HepG2 (cell line): ENCODE measurements around the gene MRPS18C. TPM values are rescaled to one million over a fixed set of nuclear protein-coding genes. Genes with fewer than 3 reads are reported as not detected.

ENCODE experiments used
- EEA1 ChIP-seq: sonication (generic); formaldehyde crosslinking; IDR thresholded peaks from 2 replicates; pipeline ENCODE4 v1.5.1; 2020; ENCODE audit warnings: mild to moderate bottlenecking, missing genetic modification reagents, borderline replicate concordance
- EHMT2 ChIP-seq: fragments of 200-600 bp; sonication (generic); IDR thresholded peaks from 2 replicates; pipeline ENCODE4 v1.7.0; 2017; ENCODE audit warnings: antibody characterized with exemption, low read depth, low read length, borderline replicate concordance
- ELF1 ChIP-seq: sonication (generic); formaldehyde crosslinking; IDR thresholded peaks from 2 replicates; pipeline ENCODE4 v1.4.0; 2020; ENCODE audit warnings: missing genetic modification reagents
- HHEX ChIP-seq: IDR thresholded peaks from 2 replicates; pipeline ENCODE4 v1.6.1; 2016; ENCODE audit warnings: control low read depth
- HNF4G ChIP-seq, 2 experiments: sonication (generic) in 1 of 2; formaldehyde crosslinking in 1 of 2; IDR thresholded peaks; 2 replicates each; pipeline versions ENCODE4 v1.4.0 to v1.6.1; 2011 to 2020; ENCODE audit warnings: borderline replicate concordance in 2 of 2, low read depth in 2 of 2, mild to moderate bottlenecking in 2 of 2, low read length in 1 of 2, missing genetic modification reagents in 1 of 2, moderate library complexity in 1 of 2
- KAT2B ChIP-seq: fragments of 150-350 bp; IDR thresholded peaks from 2 replicates; pipeline ENCODE4 v1.6.1; 2014; ENCODE audit warnings: low read depth, low read length, borderline replicate concordance
- MNT ChIP-seq: fragments of 450-650 bp; IDR thresholded peaks from 2 replicates; pipeline ENCODE4 v1.6.1; 2016
- MYNN ChIP-seq: sonication (generic); formaldehyde crosslinking; IDR thresholded peaks from 2 replicates; pipeline ENCODE4 v1.4.0; 2020; ENCODE audit warnings: mild to moderate bottlenecking, low read depth, missing genetic modification reagents
- PHF20 ChIP-seq: sonication (generic); formaldehyde crosslinking; IDR thresholded peaks from 2 replicates; pipeline ENCODE4 v1.5.0; 2020; ENCODE audit warnings: mild to moderate bottlenecking, missing genetic modification reagents
- SATB2 ChIP-seq: sonication (generic); formaldehyde crosslinking; IDR thresholded peaks from 2 replicates; pipeline ENCODE4 v1.5.0; 2020; ENCODE audit warnings: missing genetic modification reagents
- SIN3A ChIP-seq: IDR thresholded peaks from 2 replicates; pipeline ENCODE4 v1.6.1; 2011; ENCODE audit warnings: low read depth, mild to moderate bottlenecking, control low read depth, low read length, borderline replicate concordance
- TCF12 ChIP-seq, 2 experiments: fragments of 450-650 bp in 1 of 2; sonication (generic) in 1 of 2; formaldehyde crosslinking in 1 of 2; IDR thresholded peaks; 2 replicates each; pipeline versions ENCODE4 v1.6.1 to v1.8.0; 2017 to 2022; ENCODE audit warnings: antibody characterized with exemption in 1 of 2, mild to moderate bottlenecking in 1 of 2, missing genetic modification reagents in 1 of 2, moderate library complexity in 1 of 2
- THAP9 ChIP-seq: sonication (generic); formaldehyde crosslinking; IDR thresholded peaks from 2 replicates; pipeline ENCODE4; 2020; ENCODE audit warnings: missing genetic modification reagents, mild to moderate bottlenecking, borderline replicate concordance
- TRIM22 ChIP-seq: fragments of 450-650 bp; IDR thresholded peaks from 2 replicates; pipeline ENCODE4 v1.6.1; 2017
- ZBTB25 ChIP-seq: IDR thresholded peaks from 2 replicates; pipeline ENCODE4 v1.6.1; 2018; ENCODE audit warnings: missing genetic modification reagents
- ZNF207 ChIP-seq: fragments of 450-650 bp; IDR thresholded peaks from 2 replicates; pipeline ENCODE4 v1.6.1; 2016; ENCODE audit warnings: antibody characterized with exemption, borderline replicate concordance
- ZNF598 ChIP-seq: sonication (generic); formaldehyde crosslinking; IDR thresholded peaks from 2 replicates; pipeline ENCODE4 v1.5.1; 2020; ENCODE audit warnings: mild to moderate bottlenecking, missing genetic modification reagents, borderline replicate concordance
- polyA plus RNA-seq, 8 experiments: library from polyadenylated mRNA; depleted of rRNA in 3 of 8; stranded (reverse) in 7 of 8; unstranded in 1 of 8; fragments of >200 nt; fragmentation: Illumina TruSeq in 4 of 8; extraction: Trizol in 4 of 8; gene quantifications; 2 replicates each; pipeline versions ENCODE4 v1.2.1 to v1.2.3, GENCODE V29; 2011 to 2016; ENCODE audit warnings: low read depth in 4 of 8, missing spikeins in 1 of 8, mixed read lengths in 1 of 8; ENCODE audit not compliant: insufficient read depth in 1 of 8
- total RNA-seq, 5 experiments: library from RNA; depleted of rRNA; stranded (reverse); fragments of >200 nt; fragmentation: Illumina TruSeq; extraction: Trizol; gene quantifications; 2 replicates each; pipeline ENCODE4 v1.2.3, GENCODE V29; 2016; ENCODE audit warnings: low read depth in 1 of 5
- TF ChIP-seq, protein P1 (sequence below): sonication (generic); formaldehyde crosslinking; IDR thresholded peaks from 2 replicates; pipeline ENCODE4 v1.4.0; 2020; ENCODE audit warnings: mild to moderate bottlenecking, missing genetic modification reagents

The MRPS18C gene
- total and polyA plus RNA-seq, 2 of the 13 experiments (the other 11 are each of a cell fraction or from before 2014, with no cell fraction given) = 45.4 to 124 TPM

DNA sequence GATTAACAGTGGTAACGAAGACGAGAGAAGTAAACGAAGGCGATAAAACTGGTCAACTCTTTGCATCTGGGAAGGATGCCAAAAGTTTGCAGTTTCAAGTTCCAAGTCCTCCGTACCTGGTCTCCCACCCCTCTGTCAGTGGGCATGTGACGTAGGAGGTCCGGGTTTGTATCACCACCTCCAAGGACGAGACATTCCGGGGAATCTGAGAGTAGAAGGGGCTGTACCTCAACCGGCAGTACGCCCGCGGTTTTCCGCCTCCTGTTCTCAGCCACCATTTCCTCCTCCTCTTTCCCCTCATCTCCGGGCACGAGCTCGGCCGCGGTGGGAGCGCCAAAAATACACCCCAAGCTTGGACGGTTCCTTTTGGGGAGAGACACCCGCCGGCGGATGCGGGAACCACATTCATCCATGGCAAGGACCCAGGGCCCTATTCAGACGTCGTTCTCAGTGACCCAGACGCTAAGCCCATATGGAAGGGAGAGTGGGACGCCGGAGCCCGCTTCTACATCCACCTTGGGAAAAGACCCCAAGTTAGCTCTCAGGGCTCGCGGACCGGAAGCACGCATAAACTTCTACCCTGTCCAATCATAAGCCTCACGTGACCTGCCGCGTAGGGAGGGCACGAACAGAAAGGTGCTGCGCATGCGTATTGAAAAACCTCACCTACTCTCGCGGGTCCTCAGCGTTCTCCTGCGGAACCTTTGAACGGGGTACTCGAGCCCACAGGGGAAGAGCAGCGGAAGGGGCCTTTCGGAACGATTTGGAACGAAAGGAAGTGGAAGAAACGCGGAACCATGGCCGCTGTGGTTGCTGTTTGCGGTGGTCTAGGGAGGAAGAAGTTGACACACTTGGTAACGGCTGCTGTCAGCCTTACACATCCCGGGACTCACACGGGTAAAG, at the start of gene MRPS18C, which contains the start of gene HELQ (continued):
- TF ChIP-seq TRIM22 (no peak), EHMT2 (peak; percentile 74; the same call in 1 of the 2 replicates), KAT2B (no peak), MNT (peak; percentile 70), EEA1 (CRISPR knock-in tag) (no peak), ZNF207 (no peak), THAP9 (peak; percentile 92; the same call in 1 of the 2 replicates), SIN3A (peak; percentile 92; the same call in 1 of the 2 replicates), ELF1 (CRISPR knock-in tag) (peak; percentile 97), HNF4G (IDR thresholded peaks at IDR 0.05; ENCODE audit: borderline replicate concordance, low read depth, low read length) (no peak), HNF4G (CRISPR knock-in tag; IDR thresholded peaks at IDR 0.05; ENCODE audit: borderline replicate concordance, low read depth) (peak; percentile 50; the same call in 1 of the 2 replicates), PHF20 (peak; percentile 99), ZNF598 (peak; percentile 32; the same call in 1 of the 2 replicates), SATB2 (CRISPR knock-in tag) (peak; percentile 51; the same call in 1 of the 2 replicates), ZBTB25 (peak; percentile 97), TCF12 (IDR thresholded peaks at IDR 0.05) (no peak), TCF12 (CRISPR knock-in tag; IDR thresholded peaks at IDR 0.05) (no peak), MYNN (CRISPR knock-in tag) (0 out of 2 replicates have a peak, but pooled peaks have one; percentile 25), HHEX (no peak; the same call in 1 of the 2 replicates)
- TF ChIP-seq, protein P1, sequence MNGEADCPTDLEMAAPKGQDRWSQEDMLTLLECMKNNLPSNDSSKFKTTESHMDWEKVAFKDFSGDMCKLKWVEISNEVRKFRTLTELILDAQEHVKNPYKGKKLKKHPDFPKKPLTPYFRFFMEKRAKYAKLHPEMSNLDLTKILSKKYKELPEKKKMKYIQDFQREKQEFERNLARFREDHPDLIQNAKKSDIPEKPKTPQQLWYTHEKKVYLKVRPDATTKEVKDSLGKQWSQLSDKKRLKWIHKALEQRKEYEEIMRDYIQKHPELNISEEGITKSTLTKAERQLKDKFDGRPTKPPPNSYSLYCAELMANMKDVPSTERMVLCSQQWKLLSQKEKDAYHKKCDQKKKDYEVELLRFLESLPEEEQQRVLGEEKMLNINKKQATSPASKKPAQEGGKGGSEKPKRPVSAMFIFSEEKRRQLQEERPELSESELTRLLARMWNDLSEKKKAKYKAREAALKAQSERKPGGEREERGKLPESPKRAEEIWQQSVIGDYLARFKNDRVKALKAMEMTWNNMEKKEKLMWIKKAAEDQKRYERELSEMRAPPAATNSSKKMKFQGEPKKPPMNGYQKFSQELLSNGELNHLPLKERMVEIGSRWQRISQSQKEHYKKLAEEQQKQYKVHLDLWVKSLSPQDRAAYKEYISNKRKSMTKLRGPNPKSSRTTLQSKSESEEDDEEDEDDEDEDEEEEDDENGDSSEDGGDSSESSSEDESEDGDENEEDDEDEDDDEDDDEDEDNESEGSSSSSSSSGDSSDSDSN = peak; percentile 70
